NCI-H446 treated with DMSO at 0.1 percent for 48 hours (cell line): ENCODE measurements around the gene KIAA0040.

Experiments
- DNase-seq: peaks from one replicate; lab custom pipeline; 2025; lab: John Stamatoyannopoulos, UW

The KIAA0040 gene

DNA sequence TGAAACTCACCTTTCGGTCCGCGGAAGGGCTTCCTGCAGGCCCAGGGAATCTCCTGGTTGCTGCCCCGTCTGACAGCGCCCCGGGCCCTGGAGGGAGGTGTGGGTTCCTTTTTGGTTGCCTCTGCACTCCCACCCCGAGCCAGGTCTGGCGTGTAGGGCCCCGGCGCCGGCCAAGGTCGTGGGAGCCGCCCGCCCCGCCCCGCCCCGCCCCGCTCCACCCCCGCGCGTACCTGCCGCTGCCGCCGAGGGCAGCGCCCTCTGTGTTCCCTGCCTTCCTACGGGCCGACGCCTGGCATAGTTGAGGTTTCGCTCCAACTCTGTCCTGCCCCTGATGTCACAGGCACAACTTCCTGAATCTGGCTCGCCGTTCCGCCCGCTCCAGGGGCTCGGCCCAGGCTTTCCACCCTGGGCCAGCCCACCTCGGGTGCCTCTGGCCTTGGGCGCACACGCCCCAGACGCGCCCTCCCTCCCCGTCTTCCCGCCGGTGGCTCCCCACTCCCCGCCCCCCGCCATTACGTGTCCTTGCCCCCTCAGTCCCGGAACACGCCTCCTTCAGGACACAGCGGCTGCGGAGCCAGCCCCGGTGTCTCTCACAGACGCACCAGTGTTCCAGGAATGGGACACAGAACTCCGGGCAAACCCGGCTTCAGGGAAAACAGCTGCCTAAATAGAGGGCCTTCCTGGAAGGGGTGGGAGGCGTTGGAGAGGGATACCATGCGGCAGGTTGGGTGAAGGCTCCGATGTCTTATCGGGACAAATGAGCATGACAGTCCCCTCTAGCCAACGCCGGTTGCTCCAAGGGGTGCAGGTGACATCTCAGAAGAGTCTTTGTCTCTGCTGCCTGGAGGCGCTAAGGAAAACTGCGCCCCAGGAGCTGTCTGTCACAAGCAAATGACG lies at the start of gene KIAA0040:
Gene KIAA0040, minus strand, starts transcription at position 147 of the 897 bp plus-strand sequence. CDS start 31,763 bp downstream, outside the sequence.
- DNase-seq: no peak

DNA sequence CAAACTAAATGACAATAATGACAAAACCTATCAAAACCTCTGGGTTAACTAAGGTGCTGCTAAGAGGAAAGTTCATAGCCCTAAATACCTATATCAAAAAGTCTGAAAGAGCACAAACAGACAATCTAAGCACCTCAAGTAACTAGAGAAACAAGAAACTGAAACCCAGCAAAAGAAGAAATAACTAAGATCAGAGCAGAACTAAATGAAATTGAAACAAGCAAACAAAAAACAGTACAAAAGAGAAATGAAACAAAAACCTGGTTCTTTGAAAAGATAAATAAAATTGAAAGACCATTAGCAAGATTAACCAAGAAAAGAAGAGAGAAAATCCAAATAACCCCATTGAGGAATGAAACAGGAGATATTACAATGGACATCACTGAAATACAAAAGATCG lies 44.8 kb upstream of the KIAA0040 start:
- no peak for DNase-seq

DNA sequence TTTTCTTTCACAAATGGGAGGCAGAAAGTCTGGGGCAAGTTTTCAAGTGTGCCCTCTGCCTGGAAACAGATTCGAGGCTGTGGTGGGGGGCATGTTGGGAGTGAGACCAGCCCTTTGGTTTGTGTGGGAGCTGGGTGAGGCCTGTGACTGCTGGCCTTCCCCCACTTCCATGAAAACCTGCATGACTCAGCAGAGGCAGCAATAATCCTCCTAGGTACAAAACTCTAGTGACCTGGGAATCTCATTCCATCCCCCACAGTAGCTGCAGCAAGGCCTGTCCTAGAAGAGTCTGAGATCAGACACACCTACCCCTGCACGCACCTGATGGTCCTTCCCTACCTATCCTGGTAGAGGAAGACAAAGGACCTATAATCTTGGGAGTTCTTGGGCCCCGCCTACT lies 42.1 kb upstream of the KIAA0040 start:
- DNase-seq: no peak

DNA sequence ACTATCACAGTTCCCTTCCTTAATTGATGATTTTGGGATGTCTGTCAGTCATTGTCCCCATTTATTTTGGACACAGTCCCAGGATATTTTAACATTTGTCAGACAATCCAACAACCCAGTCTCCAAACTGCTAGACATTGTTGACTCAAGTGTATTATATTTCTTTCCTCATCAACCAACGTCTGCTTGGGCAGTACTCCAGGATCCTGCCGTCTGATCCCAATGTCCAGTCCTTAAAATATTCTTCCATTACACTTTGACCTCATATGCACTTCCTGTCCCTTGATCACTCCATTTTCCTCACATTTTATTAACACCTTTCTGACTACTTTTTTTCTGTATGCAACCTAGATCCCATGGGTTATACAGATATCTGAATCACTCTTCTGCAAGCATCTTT lies 39.8 kb upstream of the KIAA0040 start:
- DNase-seq: peak; percentile 10

DNA sequence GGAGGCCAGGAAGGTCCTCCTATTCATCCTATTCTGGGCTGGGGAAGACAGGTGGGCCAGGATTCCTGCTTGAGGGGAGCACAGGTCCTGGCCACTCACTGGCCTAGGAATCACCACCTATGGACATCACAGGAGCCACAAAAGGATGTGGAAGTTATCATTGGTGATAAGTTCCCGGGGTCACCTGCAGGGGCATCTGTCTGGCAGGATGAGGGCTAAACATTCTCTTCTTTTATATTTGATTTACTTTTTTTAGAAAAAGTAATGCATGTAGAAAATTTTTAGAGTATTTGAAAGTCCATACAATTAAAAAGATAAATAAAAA lies 33.2 kb upstream of the KIAA0040 start:
- no peak for DNase-seq

DNA sequence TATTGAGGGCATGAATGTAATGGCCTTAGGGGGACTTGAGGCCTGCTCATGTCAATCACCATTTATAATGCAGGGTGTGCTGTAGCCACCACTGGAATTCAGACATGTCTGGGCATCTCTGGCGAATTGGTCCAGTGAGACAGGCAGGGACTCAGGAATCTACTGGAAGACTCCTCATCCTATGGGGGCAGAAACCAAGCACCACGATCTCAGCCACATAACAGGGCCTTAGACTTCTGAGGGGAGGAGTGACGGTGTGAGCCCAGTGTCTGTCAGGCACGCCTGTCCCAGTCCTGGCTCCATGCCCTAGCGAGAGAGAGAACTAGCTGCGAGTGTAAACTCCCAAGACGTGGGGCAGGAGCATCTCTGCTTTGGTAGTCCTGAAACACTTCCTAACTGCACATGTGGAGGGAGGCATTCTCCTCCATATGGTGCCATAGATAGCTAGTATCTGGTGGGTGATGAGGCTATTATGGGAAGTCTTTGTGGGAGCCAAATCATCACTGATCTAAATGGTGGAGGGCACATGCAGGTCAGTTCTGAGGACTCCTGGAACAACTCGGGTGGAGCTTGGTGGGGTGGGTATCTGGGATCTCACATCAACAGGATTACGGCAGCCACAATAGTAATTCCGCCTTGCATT lies 29.8 kb upstream of the KIAA0040 start:
- DNase-seq: no peak

DNA sequence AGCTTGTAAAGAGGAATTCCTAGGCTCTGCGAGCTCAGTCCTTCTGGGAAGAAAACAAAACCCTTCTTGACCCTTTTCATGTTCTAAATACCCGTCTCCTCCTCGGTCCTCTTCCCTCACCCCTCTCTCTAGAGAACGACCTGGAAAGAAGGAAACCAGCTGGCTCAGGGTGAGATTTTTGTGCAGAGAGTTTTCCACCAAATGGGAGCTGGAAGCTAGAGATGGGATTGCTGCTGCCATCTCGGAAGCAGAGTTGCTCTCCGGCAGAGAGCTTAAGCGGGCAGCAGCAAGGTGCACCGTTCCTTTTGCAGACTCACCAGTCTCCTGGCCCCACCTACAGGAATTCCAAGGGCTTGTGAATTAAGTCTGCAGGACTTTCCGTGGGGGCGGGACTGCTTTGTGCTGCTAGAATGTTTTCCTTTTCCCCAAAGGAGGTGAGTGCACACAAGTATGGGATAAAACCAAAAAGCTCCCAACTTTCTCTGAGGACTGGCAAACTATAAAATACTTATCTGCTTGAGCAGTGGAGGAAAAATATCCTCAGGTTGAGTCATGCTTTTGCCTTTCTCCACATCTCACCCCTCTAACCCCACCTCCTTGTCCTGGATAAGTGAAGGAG lies 29.1 kb upstream of the KIAA0040 start:
- no peak for DNase-seq

DNA sequence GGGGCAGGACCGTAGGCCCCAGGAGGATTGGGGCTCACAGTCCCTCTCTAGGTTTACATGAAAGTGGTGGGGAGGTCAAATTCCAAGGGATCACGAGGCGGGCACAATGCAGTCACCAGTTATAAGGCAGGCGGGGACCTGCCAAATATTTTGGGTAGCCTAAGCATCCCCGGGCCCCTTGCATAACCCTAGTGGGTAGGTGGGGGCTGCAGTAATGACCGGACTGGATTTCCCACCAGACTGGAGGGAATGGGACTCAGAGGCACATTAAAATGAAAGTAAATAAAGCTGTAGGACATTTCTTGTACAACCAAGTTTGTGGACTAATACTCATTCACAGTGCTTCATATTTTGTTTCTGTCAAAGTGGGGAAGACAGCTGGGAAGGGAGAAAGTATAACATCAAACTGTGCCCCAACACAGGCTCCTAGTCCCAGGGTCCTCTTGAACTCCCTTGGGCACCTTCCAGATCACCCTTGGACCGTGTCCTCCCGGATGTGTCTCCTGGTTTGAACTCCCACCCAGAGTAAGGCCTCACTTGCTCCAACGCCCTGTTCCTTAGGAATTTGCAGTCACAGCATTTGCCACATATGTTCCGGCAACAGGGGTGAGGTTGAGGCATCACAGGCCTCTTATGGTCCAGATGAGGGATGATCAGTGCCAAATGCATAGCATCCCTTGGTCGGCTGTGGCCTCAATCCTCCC lies 28.4 kb upstream of the KIAA0040 start:
- no peak for DNase-seq

DNA sequence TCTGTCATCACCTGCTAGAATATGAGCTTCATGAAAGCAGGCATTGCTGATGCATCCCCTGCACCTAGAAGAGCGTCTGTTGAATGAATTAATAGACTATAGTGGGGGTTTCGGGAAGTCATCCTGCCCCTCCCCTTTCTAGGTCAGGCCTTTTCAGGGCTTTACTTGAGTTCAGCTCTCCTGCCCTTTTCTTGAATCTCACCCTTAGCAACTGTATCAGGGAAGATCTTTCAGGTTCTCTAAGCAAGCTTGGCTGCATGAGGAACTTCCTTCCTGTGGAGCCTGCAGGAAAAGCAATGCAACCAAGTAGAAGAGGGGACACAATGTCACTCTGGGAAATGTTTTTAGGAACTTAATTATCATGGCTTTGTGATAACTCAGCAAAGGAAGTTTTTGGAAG lies 27.2 kb upstream of the KIAA0040 start:
- no peak for DNase-seq

DNA sequence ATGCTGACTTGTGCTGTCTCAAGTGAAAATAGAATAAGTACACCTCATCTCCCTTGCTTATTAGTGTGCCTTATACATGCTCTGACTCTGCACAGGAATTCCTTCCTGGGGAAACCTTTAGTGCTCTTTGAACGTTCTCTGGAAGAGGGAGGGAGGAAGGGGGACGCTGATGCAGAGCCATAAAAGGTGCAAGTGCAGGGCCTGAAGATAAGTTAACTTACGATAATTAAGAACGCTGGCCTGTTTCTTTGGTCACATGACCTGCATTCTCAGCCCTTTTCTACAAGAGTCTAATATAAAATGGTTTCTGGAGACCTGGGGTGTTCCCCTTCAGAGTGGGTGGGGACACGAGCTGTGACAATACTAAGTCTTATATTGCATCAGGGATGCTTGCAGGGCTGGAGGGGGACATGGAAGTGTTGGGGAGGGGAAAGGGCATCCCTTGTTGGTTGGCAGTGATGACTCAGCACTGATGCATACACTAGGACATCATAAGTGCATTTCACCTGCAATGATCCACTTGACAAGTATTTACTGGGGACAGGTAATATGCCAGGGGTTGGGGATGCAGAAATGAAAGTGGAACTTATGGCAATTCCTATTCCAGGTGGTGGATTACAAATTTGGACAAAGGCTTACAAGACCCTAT lies 26.3 kb upstream of the KIAA0040 start:
- no peak for DNase-seq

DNA sequence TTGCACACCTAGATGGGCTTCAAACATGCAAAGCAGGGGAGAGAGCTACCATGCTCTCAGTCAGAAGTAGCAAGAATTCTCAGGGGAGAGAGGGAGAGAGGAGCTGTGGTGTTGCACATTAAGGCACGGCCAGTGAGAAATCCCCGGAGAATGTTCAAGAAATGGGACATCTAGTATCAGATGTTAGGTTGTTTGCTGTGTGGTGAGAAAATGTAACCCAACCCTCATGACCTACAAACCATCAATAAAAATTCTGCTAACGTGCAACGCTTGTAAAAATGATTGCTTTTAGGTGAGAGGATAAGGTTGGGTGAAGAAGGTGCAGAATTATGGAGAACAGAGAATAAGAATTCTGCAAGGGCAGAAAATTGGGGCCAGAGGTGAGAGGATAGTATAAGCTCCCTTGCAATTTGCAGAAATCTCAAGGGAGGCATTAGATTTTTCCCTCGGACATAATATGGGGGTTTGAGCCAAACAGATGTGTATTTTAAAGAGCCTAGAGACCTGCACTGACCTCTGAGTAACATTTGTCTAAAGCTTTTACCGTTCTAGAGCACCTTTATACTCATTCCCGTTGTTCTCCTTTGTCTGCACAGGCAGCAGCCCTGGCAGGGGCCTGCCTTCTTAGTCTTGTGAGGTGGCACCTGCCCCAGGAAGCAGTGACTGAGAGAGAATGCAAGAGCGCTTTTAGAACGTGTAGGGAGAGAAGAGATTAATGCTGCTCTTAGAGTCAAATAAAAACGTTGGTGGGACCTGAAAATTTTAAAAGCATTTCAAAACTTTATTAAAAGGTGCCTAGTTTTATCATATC lies 25.4 kb upstream of the KIAA0040 start:
- DNase-seq: no peak

DNA sequence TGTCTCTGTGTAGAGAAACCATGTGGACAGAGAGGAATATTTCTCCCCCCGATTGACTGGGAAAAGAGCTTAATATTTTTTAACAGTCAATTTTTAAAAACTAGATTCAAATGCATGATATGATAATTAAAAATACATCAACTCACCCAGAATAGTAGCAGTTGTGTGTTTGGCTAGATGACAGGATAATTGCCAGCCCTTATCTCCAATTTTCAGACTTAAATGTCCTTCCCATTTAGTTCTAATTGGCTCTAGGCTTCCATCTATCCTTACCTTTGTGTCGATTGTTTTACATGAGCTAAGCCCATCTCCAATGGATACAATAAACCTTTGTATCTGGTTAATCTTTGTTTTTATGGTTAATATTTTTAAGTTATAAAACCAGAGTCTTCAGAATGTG lies 23.9 kb upstream of the KIAA0040 start:
- DNase-seq: no peak

DNA sequence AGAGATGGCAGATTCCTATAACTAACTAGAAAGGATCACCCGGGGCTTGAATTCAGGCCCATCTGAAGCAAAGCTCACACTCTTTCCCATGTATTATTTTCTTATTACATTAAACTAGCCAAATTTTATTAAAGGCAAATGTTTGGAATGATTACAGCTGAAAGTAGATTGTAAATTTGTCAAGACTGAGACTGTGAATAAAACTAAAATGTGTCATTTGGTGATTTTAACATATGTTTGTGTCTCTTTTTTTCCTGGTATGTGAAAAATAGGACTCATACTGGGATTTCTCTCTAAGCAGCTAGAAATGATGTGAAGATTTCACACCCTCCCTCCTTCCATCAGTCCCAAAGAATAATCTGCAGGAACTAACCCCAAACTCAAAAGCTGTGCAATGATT lies 19.1 kb upstream of the KIAA0040 start:
- DNase-seq: no peak

DNA sequence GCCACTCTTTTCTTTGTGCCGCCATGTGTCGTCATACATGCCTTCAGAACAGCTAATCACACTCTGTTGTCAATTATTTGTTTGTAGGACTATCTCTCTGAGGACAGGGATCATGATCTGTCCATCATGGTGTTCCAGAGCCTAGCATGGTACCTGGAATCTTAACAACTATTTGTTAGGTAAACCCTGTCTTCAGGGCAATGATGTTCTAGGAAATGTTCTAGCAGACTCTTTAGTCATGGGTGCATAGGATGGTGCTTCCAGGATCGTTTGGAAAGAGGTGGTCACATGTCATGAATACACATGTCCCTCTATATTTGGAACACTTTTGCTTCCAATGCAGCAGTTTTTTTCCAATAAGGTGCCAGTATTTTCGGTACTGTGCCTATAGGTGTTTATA lies 18.2 kb upstream of the KIAA0040 start:
- DNase-seq: no peak

DNA sequence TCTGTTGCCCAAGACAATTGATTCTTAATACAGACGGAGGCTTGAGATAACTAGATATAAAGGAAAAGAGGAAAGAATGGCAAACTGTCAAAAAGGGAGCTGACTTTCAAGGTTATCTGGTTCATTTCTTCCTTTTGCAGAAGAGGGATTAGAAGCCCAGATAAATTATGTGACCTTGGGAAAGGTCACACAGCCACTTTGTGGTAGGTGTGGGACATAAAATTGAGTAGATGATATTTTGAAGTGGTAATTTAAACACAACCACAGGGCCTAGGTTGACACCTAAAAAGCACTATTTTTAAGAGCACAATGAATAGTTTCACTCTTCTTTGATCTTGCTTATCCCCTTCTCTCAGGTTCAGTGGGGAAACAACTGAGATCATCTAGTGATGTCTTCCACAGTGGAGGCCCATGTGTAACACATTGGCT lies 16.9 kb upstream of the KIAA0040 start:
- no peak for DNase-seq

DNA sequence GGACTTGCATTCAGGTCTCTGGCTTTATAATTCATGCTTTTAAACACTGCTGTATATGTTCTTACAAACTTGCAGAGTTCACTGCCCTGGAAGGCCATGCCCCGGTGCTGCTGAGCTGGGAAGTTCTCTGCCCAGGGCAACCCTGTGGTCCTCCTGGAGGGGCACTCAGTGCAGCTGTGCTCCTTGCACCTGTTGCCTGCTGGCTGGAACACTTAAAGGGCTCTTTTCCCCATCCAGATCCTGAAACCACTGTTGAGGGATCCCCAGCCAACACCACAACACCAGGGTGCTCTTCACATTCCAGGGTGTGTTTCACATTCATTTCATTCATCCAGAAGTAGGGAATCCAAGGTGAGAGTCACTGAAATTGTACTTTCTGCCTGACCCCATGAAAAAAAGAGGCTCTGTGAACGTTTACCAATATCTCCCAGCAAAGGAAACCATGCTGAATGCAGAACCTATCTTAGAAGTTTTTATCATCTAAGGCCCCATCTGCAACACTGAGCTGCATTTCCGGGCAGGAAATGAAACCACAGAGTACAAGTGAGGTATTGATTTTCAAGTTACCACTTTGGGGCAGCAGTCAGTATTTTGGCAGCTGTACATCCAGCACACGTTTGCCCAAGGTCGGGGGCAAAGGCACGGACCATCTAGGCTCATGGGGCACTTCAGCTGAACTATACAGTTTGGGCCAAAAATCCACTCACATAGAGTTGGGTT lies 16.4 kb upstream of the KIAA0040 start:
- DNase-seq: no peak

DNA sequence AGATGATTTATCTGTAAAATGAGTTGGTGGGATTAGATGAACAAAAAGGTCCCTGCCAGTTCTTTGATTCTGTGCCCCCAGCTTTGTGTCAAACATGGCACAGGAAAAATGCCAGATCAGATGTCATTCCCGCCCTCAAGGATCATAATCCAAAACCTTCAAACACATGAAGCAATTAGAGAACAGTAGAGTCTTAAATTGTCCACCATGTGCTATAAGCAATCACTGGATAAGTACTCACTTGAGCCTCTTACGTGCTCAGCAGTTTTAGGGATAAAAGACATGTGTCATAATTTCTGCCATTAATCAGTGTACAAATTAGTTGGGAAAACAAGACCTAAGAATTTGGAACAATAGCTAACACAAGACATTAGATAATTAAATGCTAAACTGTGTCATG lies 15.4 kb upstream of the KIAA0040 start:
- DNase-seq: peak; percentile 85

DNA sequence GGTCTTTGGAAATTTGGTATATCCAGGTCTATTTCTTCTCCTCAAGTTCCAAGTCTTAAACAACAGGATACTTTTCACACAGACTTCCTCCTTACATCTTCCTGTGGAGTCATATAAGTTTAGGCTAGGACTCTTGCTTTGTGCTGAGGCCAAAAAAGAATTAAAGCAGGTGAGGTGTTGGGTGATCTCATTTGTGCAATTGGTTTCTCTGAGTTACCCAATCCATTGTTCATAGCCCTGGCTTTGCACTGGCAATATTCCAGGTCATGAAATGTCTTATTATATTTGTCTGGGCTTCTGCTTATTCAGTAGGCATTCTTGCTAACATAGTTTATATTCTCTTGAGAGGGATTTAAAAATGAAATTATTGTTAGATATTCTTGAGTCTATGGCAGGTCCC lies 14.1 kb upstream of the KIAA0040 start:
- DNase-seq: no peak

DNA sequence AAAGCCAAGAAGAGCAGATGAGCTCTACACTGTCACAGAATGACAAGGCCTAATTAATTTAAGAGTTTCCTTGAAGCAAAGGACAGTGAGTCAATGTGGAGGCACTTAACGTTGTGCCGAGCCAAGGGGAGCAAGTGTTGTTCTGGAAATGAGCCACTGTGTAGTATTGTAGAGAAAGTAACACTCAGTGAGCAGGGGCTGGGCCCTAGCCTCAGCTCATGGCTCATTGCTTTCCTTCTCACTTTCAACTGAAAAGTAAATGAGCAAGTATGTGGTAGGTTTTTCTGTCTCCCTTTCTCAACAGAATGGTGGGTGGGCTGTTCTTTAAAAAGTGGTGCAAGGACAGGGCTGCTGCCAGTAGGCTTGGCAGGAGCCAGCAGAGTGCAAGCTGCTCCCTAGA lies 11.8 kb upstream of the KIAA0040 start:
- DNase-seq: peak; percentile 99

DNA sequence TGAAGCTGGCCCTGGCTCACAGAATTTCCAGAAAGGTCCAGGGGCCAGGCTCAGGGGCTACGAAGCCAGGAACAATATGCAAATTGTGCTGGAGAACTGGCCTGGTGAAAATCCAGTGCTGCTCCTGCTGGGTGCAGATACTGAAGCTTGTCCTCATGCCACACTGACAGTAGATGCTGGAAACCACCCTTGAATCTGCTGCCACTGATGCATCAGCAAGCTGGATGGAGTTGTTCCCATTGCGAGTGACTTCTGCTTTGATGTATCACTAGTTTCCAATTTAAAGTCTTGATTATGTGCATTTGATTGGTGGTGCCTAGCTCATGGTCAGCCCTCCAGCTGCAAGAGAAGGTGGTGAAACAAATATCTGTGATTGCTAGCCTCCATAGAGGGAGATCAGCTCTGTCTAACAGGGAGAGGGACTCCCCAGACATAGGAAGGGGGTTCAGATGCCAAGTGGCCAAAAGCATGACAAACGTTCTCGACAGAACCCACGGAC lies 11.0 kb upstream of the KIAA0040 start:
- DNase-seq: peak; percentile 13
